Measurements from ENCODE around the gene TICRR. TPM values are rescaled to one million over a fixed set of nuclear protein-coding genes. Genes with fewer than 3 reads are reported as not detected.

TICRR gene
- total RNA-seq, 4 donors from 2014 or later = not detected

GRCh38 chr15:89613031-89613430 lies 37.8 kb downstream of the TICRR start:
- intact Hi-C loops (cut with DNase I; ENCODE audit: low total_unique reads) = no loop called here
- TF ChIP-seq CTCF (IDR thresholded peaks at IDR 0.05 in 4 of 5, conservative IDR thresholded peaks at IDR 0.05 in 1 of 5) = no peak
- TF ChIP-seq POLR2A (IDR thresholded peaks at IDR 0.05) = no peak
- in situ Hi-C loops (cut with MboI; ENCODE audit: low sequenced_read_pairs in 4 of 4) = no loop called here
- ATAC-seq (no peak), DNase-seq (no peak)
- Histone ChIP-seq H3K27ac (no peak overlapping the region), H3K9me3 (peaks cover 0 to 7% (median 0%) of the 10 kb centered on the region in 3 donors), H3K36me3 (no peaks in the 10 kb centered on the region), H3K4me3 (no peak overlapping the region), H3K4me1 (no peaks in the 10 kb centered on the region), H3K27me3 (no peaks in the 10 kb centered on the region)

- no peaks in the 10 kb centered on the region for H3K36me3 ChIP-seq
- H3K27me3 ChIP-seq = no peaks in the 10 kb centered on the region
- H3K4me3 ChIP-seq = no peak overlapping the region
- H3K4me1 ChIP-seq = no peaks in the 10 kb centered on the region
- DNase-seq = no peak
- H3K9me3 ChIP-seq = peaks cover 0 to 7% (median 0%) of the 10 kb centered on the region in 3 donors
- in situ Hi-C loops (cut with MboI; ENCODE audit: low sequenced_read_pairs in 4 of 4) (no loop called here), intact Hi-C loops (cut with DNase I; ENCODE audit: low total_unique reads) (no loop called here)
- no peak overlapping the region for H3K27ac ChIP-seq
- ATAC-seq = no peak
- TF ChIP-seq POLR2A (IDR thresholded peaks at IDR 0.05) (no peak), CTCF (IDR thresholded peaks at IDR 0.05 in 4 of 5, conservative IDR thresholded peaks at IDR 0.05 in 1 of 5) (no peak)
These were observed 38.9 kb downstream of the TICRR start for GRCh38 chr15:89614164-89614563.

- ATAC-seq (no peak), DNase-seq (no peak)
- Histone ChIP-seq H3K27ac (no peak overlapping the region), H3K36me3 (no peaks in the 10 kb centered on the region), H3K9me3 (peaks cover 0 to 7% (median 0%) of the 10 kb centered on the region in 3 donors), H3K4me3 (no peak overlapping the region), H3K4me1 (no peaks in the 10 kb centered on the region), H3K27me3 (no peaks in the 10 kb centered on the region)
- intact Hi-C loops (cut with DNase I; ENCODE audit: low total_unique reads) = no loop called here
- in situ Hi-C loops (cut with MboI; ENCODE audit: low sequenced_read_pairs in 4 of 4) = no loop called here
- no peak for TF ChIP-seq CTCF (IDR thresholded peaks at IDR 0.05 in 4 of 5, conservative IDR thresholded peaks at IDR 0.05 in 1 of 5)
- no peak for TF ChIP-seq POLR2A (IDR thresholded peaks at IDR 0.05)
These were observed 39.9 kb downstream of the TICRR start for GRCh38 chr15:89615135-89615534.

- DNase-seq = no peak
- Histone ChIP-seq H3K4me3 (no peak overlapping the region), H3K27me3 (no peaks in the 10 kb centered on the region), H3K27ac (no peak overlapping the region), H3K4me1 (no peaks in the 10 kb centered on the region), H3K36me3 (no peaks in the 10 kb centered on the region), H3K9me3 (peaks cover 0 to 7% (median 0%) of the 10 kb centered on the region in 3 donors)
- intact Hi-C loops (cut with DNase I; ENCODE audit: low total_unique reads) = no loop called here
- in situ Hi-C loops (cut with MboI; ENCODE audit: low sequenced_read_pairs in 4 of 4) = no loop called here
- TF ChIP-seq CTCF (IDR thresholded peaks at IDR 0.05 in 4 of 5, conservative IDR thresholded peaks at IDR 0.05 in 1 of 5) (no peak), POLR2A (IDR thresholded peaks at IDR 0.05) (no peak)
- no peak for ATAC-seq
These were observed 41.0 kb downstream of the TICRR start for GRCh38 chr15:89616228-89616627.

GRCh38 chr15:89621547-89621946 lies 46.3 kb downstream of the TICRR start:
- no peak for TF ChIP-seq CTCF (IDR thresholded peaks at IDR 0.05 in 4 of 5, conservative IDR thresholded peaks at IDR 0.05 in 1 of 5)
- TF ChIP-seq POLR2A (IDR thresholded peaks at IDR 0.05) = no peak
- DNase-seq (no peak), ATAC-seq (no peak)
- Histone ChIP-seq H3K27ac (no peak overlapping the region), H3K9me3 (no peaks in the 10 kb centered on the region), H3K27me3 (no peaks in the 10 kb centered on the region), H3K36me3 (no peaks in the 10 kb centered on the region), H3K4me3 (no peak overlapping the region), H3K4me1 (no peaks in the 10 kb centered on the region)
- intact Hi-C loops (cut with DNase I; ENCODE audit: low total_unique reads) (no loop called here), in situ Hi-C loops (cut with MboI; ENCODE audit: low sequenced_read_pairs in 4 of 4) (no loop called here)
